HG03342 (cell line): ENCODE data around the gene TMEM106B.
"Not testable (repeated sequence)": the region's sequence is repeated elsewhere in the genome, so short reads cannot be mapped to it uniquely, and the experiment has no call there.

Experiments
- ATAC-seq: cut with Tn5 transposase; IDR thresholded peaks from one replicate; pipeline ENCODE4 v1.9.1; 2021; ENCODE audit warnings: mild to moderate bottlenecking, moderate library complexity; ENCODE audit not compliant: unreplicated experiment

The TMEM106B gene

GRCh38 chr7:12211054-12211710 is at the start of gene TMEM106B:
TMEM106B (plus strand) TSS chr7:12211294; CDS start chr7:12214811, 3,517 bp downstream.
- peak; percentile 96 for ATAC-seq

- ATAC-seq, result no peak
Measured at GRCh38 chr7:12162415-12163113, 48.5 kb upstream of the TMEM106B start.

GRCh38 chr7:12168065-12168464 is 43.0 kb upstream of the TMEM106B start:
- ATAC-seq, result not testable (repeated sequence)

GRCh38 chr7:12169981-12170820 is 40.9 kb upstream of the TMEM106B start:
- ATAC-seq, result not testable (repeated sequence)

- ATAC-seq, result no peak
Measured at GRCh38 chr7:12173671-12174070, 37.4 kb upstream of the TMEM106B start.

GRCh38 chr7:12174931-12175330 is 36.2 kb upstream of the TMEM106B start:
- ATAC-seq, result no peak

- no peak for ATAC-seq
Measured at GRCh38 chr7:12178317-12178716, 32.8 kb upstream of the TMEM106B start.

- no peak for ATAC-seq
Measured at GRCh38 chr7:12194426-12194825, 16.7 kb upstream of the TMEM106B start.

GRCh38 chr7:12196386-12196785 is 14.7 kb upstream of the TMEM106B start:
- ATAC-seq, result no peak

- ATAC-seq, result no peak
Measured at GRCh38 chr7:12199363-12199762, 11.7 kb upstream of the TMEM106B start.

- no peak for ATAC-seq
Measured at GRCh38 chr7:12207046-12207445, 4.0 kb upstream of the TMEM106B start.

GRCh38 chr7:12209221-12209620 is 1.9 kb upstream of the TMEM106B start:
- ATAC-seq, result no peak

- peak; percentile 33 for ATAC-seq
Measured at GRCh38 chr7:12210179-12211053, 678 bp upstream of the TMEM106B start.

GRCh38 chr7:12211711-12212485 is 804 bp downstream of the TMEM106B start:
- ATAC-seq, result no peak

GRCh38 chr7:12217311-12217710 is 6.2 kb downstream of the TMEM106B start:
- ATAC-seq, result no peak

GRCh38 chr7:12220389-12221046 is 9.4 kb downstream of the TMEM106B start:
- no peak for ATAC-seq

- no peak for ATAC-seq
Measured at GRCh38 chr7:12221414-12221813, 10.3 kb downstream of the TMEM106B start.

- peak; percentile 99 for ATAC-seq
Measured at GRCh38 chr7:12222889-12223579, 11.9 kb downstream of the TMEM106B start.

- ATAC-seq, result not testable (repeated sequence)
Measured at GRCh38 chr7:12225017-12225416, 13.9 kb downstream of the TMEM106B start.
